K562 (cell line): ENCODE results near the gene ECE2. TPM values are rescaled to one million over a fixed set of nuclear protein-coding genes. Genes with fewer than 3 reads are reported as not detected.
A peak's percentile ranks its signal among the peaks of the same experiment; 100 is the strongest.

Source experiments
- ATAC-seq: fragments of 200-7000 bp; cut with Tn5 transposase; 3 replicates; pipeline ENCODE4 v1.9.1; 2020; ENCODE audit warnings: moderate library complexity
- BruUV-seq: library from RNA; stranded (reverse); fragments of 400-500 nt; replicated peaks from 2 replicates; lab custom pipeline; 2021; lab: Mats Ljungman, UMichigan
- CTCF ChIA-PET: fragments of 300-600 bp; formaldehyde crosslinking; extraction: SDS; loops from one replicate; lab custom pipeline; 2021; ENCODE audit warnings: low intra/inter-chr PET ratio; lab: Yijun Ruan, JAX
- POLR2A ChIA-PET: fragments of 300-600, 350-650 bp; sonication (Branson Sonifier 250); formaldehyde crosslinking; extraction: SDS; loops from one replicate; lab custom pipeline; 2021; ENCODE audit warnings: antibody characterized with exemption, inconsistent platforms; lab: Yijun Ruan, JAX
- DNase-seq, 4 experiments: peaks; one replicate each; pipeline versions ENCODE4 v3.0.0 to v3.0.0-alpha.2; 2011 to 2018; ENCODE audit warnings: low spot score in 3 of 4, mixed read lengths in 3 of 4; ENCODE audit errors: extremely low read depth in 1 of 4
- FAIRE-seq: peaks from 2 replicates; lab custom pipeline; 2011; peaks lifted over from hg19 to GRCh38; lab: Jason Lieb, UNC
- H2AFZ ChIP-seq: 2 replicates; pipeline ENCODE4 v1.6.0; 2011; ENCODE audit warnings: low read depth, low read length, control low read depth, inconsistent platforms
- H3K27ac ChIP-seq: fragments of 200-600 bp; 3 replicates; pipeline ENCODE4 v1.8.0; 2011; ENCODE audit warnings: low read depth, mild to moderate bottlenecking, control low read depth, inconsistent platforms, low read length, moderate library complexity, mixed read lengths; ENCODE audit errors: extremely low read depth
- H3K27me3 ChIP-seq, 2 experiments: fragments of 300-600 bp in 1 of 2; 2 replicates in 1 of 2; 3 replicates in 1 of 2; pipeline versions ENCODE4 v1.6.0 to v1.8.0; 2011; ENCODE audit warnings: inconsistent platforms in 2 of 2, low read length in 2 of 2, mild to moderate bottlenecking in 1 of 2, mixed read lengths in 1 of 2, moderate library complexity in 1 of 2; ENCODE audit not compliant: control insufficient read depth in 2 of 2, insufficient read depth in 2 of 2
- H3K36me3 ChIP-seq: fragments of 300-600 bp; 3 replicates; pipeline ENCODE4 v1.8.0; 2011; ENCODE audit warnings: mild to moderate bottlenecking, low read length, inconsistent platforms; ENCODE audit not compliant: control insufficient read depth, insufficient read depth
- H3K4me1 ChIP-seq, 2 experiments: fragments of 200-600 bp in 1 of 2; replicated peaks in 1 of 2; 2 replicates in 1 of 2; 3 replicates in 1 of 2; pipeline versions ENCODE4 v1.5.1 to v1.8.0; 2011; ENCODE audit warnings: inconsistent platforms in 2 of 2, low read length in 2 of 2, mild to moderate bottlenecking in 1 of 2, mixed read lengths in 1 of 2, moderate library complexity in 1 of 2; ENCODE audit not compliant: control insufficient read depth in 2 of 2, insufficient read depth in 2 of 2
- H3K4me2 ChIP-seq: 2 replicates; pipeline ENCODE4 v1.6.1; 2011; ENCODE audit warnings: low read length, control low read depth, inconsistent platforms, mixed read lengths; ENCODE audit not compliant: insufficient read depth
- H3K4me3 ChIP-seq: fragments of 200-600 bp; sonication (generic), shearing (Covaris generic); 2 replicates; pipeline ENCODE4 v1.5.1; 2016; ENCODE audit warnings: control low read depth, inconsistent platforms
- H3K79me2 ChIP-seq: fragments of 200-600 bp; 3 replicates; pipeline ENCODE4 v1.8.0; 2011; ENCODE audit warnings: low read length, inconsistent platforms; ENCODE audit not compliant: control insufficient read depth, insufficient read depth
- H3K9ac ChIP-seq, 2 experiments: 2 replicates each; pipeline versions ENCODE4 v1.6.0 to v1.6.1; 2011; ENCODE audit warnings: low read depth in 2 of 2, low read length in 2 of 2, control low read depth in 1 of 2, inconsistent platforms in 1 of 2, mild to moderate bottlenecking in 1 of 2, mixed read lengths in 1 of 2; ENCODE audit not compliant: insufficient read depth in 1 of 2
- H3K9me1 ChIP-seq: one replicate; pipeline ENCODE4 v1.6.0; 2011; ENCODE audit warnings: inconsistent platforms, mild to moderate bottlenecking, low read length, moderate library complexity; ENCODE audit not compliant: control insufficient read depth, insufficient read depth
- H3K9me3 ChIP-seq: replicated peaks from 2 replicates; pipeline ENCODE4 v1.5.1; 2011; ENCODE audit warnings: low read depth, low read length, inconsistent platforms; ENCODE audit not compliant: control insufficient read depth, insufficient read depth
- H4K20me1 ChIP-seq: replicated peaks from 2 replicates; pipeline ENCODE4 v1.6.1; 2011; ENCODE audit warnings: low read length, inconsistent platforms, mixed read lengths; ENCODE audit not compliant: control insufficient read depth, insufficient read depth
- CBFA2T2 ChIP-seq: fragments of 450-650 bp; conservative IDR thresholded peaks from 2 replicates; pipeline ENCODE4 v1.6.1; 2017; ENCODE audit warnings: mild to moderate bottlenecking
- FIP1L1 ChIP-seq: fragments of 200-400 bp; formaldehyde crosslinking; IDR thresholded peaks from 2 replicates; pipeline ENCODE4 v1.6.1; 2018; ENCODE audit warnings: mild to moderate bottlenecking, low read depth, low read length; ENCODE audit not compliant: poor library complexity, severe bottlenecking
- GABPB2 ChIP-seq: fragments of 250-450 bp; sonication (Bioruptor Pico); conservative IDR thresholded peaks from 2 replicates; pipeline ENCODE4 v1.5.1; 2021; ENCODE audit warnings: mild to moderate bottlenecking
- PHF21A ChIP-seq: fragments of 450-650 bp; IDR thresholded peaks from 2 replicates; pipeline ENCODE4 v1.6.1; 2017; ENCODE audit warnings: low read depth, borderline replicate concordance
- POU5F1 ChIP-seq: fragments of 150-350 bp; IDR thresholded peaks from 2 replicates; pipeline ENCODE4 v1.6.1; 2014; ENCODE audit warnings: borderline replicate concordance, low read length, low read depth, mild to moderate bottlenecking; ENCODE audit not compliant: partially characterized antibody
- RBFOX2 ChIP-seq: fragments of 200-400 bp; formaldehyde crosslinking; IDR thresholded peaks from 2 replicates; pipeline ENCODE4 v1.6.1; 2017; ENCODE audit warnings: low read depth, mild to moderate bottlenecking, low read length, moderate library complexity
- SMARCE1 ChIP-seq: fragments of 450-650 bp; IDR thresholded peaks from 2 replicates; pipeline ENCODE4 v1.7.1; 2016; ENCODE audit warnings: mild to moderate bottlenecking
- TBL1XR1 ChIP-seq, 2 experiments: IDR thresholded peaks; 2 replicates each; pipeline ENCODE4 v1.6.1; 2012; ENCODE audit warnings: improper control_type of control experiment in 2 of 2, low read length in 2 of 2, mild to moderate bottlenecking in 1 of 2
- TGIF2 ChIP-seq: sonication (generic); formaldehyde crosslinking; IDR thresholded peaks from 2 replicates; pipeline ENCODE4 v1.8.1; 2022; ENCODE audit warnings: mild to moderate bottlenecking, missing genetic modification reagents, moderate library complexity
- WGBS: fragments of 100-300 bp; shearing (Covaris generic); methylation state at CpG from one replicate; pipeline ENCODE4 v1.1.6; 2016; ENCODE audit warnings: low coverage, mixed read lengths; ENCODE audit not compliant: insufficient coverage; ENCODE audit errors: missing lambda C conversion rate; 5-methylcytosine and 5-hydroxymethylcytosine counted together
- in situ Hi-C: fragments of 300-500 bp; cut with MboI; formaldehyde crosslinking; loops from 4 replicates; pipeline ENCODE4 v1.15.0; 2018; ENCODE audit warnings: inconsistent platforms, mixed read lengths
- intact Hi-C: fragments of 100-400 bp; cut with micrococcal nuclease; formaldehyde crosslinking; loops from 2 replicates; pipeline ENCODE4 v1.14.2; 2022
- polyA plus RNA-seq, 8 experiments: library from polyadenylated mRNA; depleted of rRNA in 4 of 8; stranded (reverse) in 5 of 8; unstranded in 3 of 8; fragments of >200 nt; fragmentation: Nextera tagmentation in 2 of 8; fragmentation: Illumina TruSeq in 1 of 8; extraction: Ambion mirVana in 2 of 8; extraction: Trizol in 1 of 8; gene quantifications; 2 replicates each; pipeline versions ENCODE4 v1.2.1 to v1.2.3, GENCODE V29; 2011 to 2014; ENCODE audit warnings: inconsistent platforms in 1 of 8, missing spikeins in 1 of 8
- total RNA-seq, 7 experiments: library from RNA; depleted of rRNA in 6 of 7; stranded (reverse); fragments of >200 nt in 6 of 7; fragmentation: Illumina TruSeq in 2 of 7; extraction: Trizol in 2 of 7; gene quantifications; 2 replicates each; pipeline versions ENCODE4 v1.2.1 to v1.2.3, GENCODE V29; 2011 to 2021; ENCODE audit warnings: low replicate concordance in 1 of 7
- TF ChIP-seq, protein P1 (sequence below): fragments of 450-650 bp; IDR thresholded peaks from 2 replicates; pipeline ENCODE4 v1.7.0; 2016; ENCODE audit warnings: borderline replicate concordance
- TF ChIP-seq, protein P2 (sequence below): sonication (generic); formaldehyde crosslinking; IDR thresholded peaks from 2 replicates; pipeline ENCODE4 v1.8.1; 2023; ENCODE audit warnings: mild to moderate bottlenecking, missing genetic modification reagents

ECE2 gene
- total and polyA plus RNA-seq, 9 of the 15 experiments (the other 6 are each of a cell fraction or from before 2014, with no cell fraction given), result not detected

DNA sequence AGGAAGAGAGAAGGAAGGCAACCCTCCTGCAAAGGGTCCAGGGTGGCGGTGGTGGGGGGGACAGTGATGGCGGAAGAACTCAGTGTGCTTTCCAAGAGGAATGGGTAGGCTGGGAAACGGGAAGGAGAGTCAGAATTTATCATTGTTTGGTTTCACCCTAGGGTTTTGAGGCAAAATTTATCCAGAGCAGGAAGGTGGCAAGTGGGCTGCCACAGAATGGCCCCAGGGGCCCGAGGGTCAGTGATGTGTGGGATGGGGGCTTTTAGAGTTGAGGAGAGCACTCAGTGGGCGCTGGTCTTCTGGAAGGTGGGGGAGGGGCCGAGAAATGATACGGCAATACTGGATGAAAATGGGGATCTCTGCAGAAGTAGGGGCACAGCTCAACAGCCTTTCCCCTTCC lies 62.2 kb downstream of the ECE2 start:
- POLR2A ChIA-PET, result interaction anchor here (1.4 to 1.9 kb wide), 2 partner anchors 10 to 11 kb away, joined by 7 to 8 read pairs; no protein-coding TSS in a partner anchor
- 70% methylated on average over 7 of the region's 7 CpGs for WGBS
- in situ Hi-C loops, result no loop called here

DNA sequence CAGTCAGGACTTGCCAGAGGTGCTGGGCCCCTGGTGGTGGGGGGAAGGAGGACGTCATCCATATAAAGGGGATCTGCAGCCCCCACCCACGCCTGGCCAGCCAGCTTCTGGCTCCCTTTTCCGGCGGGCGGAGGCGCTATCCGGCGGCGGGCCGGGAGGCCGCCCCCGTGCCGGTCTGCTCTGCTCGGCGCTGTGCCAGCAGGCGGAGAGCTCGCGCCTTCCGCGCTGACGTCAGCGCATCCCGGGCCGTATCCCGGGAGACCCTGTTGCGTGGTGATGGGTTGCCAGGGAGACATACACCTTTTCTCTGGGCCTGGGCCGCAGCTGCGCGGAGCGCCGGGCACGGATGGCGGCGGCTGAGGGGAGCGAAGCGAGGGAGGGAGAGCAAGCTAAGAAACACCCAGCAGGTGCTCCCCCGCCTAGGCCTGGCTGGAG lies 62.7 kb downstream of the ECE2 start:
- TF ChIP-seq TBL1XR1 (IDR thresholded peaks at IDR 0.05; ENCODE audit: low read length in 2 of 2), result no peak
- TF ChIP-seq, protein P1, sequence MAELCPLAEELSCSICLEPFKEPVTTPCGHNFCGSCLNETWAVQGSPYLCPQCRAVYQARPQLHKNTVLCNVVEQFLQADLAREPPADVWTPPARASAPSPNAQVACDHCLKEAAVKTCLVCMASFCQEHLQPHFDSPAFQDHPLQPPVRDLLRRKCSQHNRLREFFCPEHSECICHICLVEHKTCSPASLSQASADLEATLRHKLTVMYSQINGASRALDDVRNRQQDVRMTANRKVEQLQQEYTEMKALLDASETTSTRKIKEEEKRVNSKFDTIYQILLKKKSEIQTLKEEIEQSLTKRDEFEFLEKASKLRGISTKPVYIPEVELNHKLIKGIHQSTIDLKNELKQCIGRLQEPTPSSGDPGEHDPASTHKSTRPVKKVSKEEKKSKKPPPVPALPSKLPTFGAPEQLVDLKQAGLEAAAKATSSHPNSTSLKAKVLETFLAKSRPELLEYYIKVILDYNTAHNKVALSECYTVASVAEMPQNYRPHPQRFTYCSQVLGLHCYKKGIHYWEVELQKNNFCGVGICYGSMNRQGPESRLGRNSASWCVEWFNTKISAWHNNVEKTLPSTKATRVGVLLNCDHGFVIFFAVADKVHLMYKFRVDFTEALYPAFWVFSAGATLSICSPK, result no peak
- no peak for TF ChIP-seq POU5F1
- TF ChIP-seq, protein P2, sequence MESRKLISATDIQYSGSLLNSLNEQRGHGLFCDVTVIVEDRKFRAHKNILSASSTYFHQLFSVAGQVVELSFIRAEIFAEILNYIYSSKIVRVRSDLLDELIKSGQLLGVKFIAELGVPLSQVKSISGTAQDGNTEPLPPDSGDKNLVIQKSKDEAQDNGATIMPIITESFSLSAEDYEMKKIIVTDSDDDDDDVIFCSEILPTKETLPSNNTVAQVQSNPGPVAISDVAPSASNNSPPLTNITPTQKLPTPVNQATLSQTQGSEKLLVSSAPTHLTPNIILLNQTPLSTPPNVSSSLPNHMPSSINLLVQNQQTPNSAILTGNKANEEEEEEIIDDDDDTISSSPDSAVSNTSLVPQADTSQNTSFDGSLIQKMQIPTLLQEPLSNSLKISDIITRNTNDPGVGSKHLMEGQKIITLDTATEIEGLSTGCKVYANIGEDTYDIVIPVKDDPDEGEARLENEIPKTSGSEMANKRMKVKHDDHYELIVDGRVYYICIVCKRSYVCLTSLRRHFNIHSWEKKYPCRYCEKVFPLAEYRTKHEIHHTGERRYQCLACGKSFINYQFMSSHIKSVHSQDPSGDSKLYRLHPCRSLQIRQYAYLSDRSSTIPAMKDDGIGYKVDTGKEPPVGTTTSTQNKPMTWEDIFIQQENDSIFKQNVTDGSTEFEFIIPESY (CRISPR knock-in tag), result peak; percentile 71
- TF ChIP-seq TGIF2, result no peak
- TF ChIP-seq RBFOX2, result 0 out of 2 replicates have a peak, but pooled peaks have one; percentile 37
- no peak for TF ChIP-seq FIP1L1
- in situ Hi-C loops (no loop called here), intact Hi-C loops (no loop called here)
- H3K27ac ChIP-seq, result no peak overlapping the region
- DNase-seq (no peak), ATAC-seq (no peak), FAIRE-seq (no peak)
- no TSS peak for BruUV-seq
- WGBS, result 93% methylated on average over 21 of the region's 37 CpGs
- no peaks in the 10 kb centered on the region for H3K27me3 ChIP-seq
- H3K4me3 ChIP-seq, result no peak overlapping the region
- no peak overlapping the region for H2AFZ ChIP-seq
- no peak overlapping the region for H3K4me2 ChIP-seq
- peak overlapping the region in 1 of 2 experiments; percentile 64; a peak in 2 of 4 replicates for H3K9ac ChIP-seq
- H4K20me1 ChIP-seq, result peaks cover 19% of the 10 kb centered on the region
- peaks cover 16% of the 10 kb centered on the region for H3K79me2 ChIP-seq
- no peaks in the 10 kb centered on the region for H3K9me3 ChIP-seq
- peaks cover 32% of the 10 kb centered on the region for H3K36me3 ChIP-seq
- POLR2A ChIA-PET, result interaction anchor here (1.4 kb wide), 1 partner anchor 10 kb away, joined by 7 read pairs; no protein-coding TSS in a partner anchor
- CTCF ChIA-PET, result no interaction called here
- peaks cover 11% of the 10 kb centered on the region for H3K9me1 ChIP-seq
- H3K4me1 ChIP-seq, result peaks cover 32 to 56% of the 10 kb centered on the region in 2 experiments

More for the DNA sequence above, 62.2 kb downstream of the ECE2 start:
- CTCF ChIA-PET, result interaction anchor here (0.6 kb wide), 1 partner anchor 11 kb away, joined by 3 read pairs; no protein-coding TSS in a partner anchor
- DNase-seq (no peak), ATAC-seq (no peak), FAIRE-seq (no peak)
- H3K4me2 ChIP-seq, result no peak overlapping the region
- no peaks in the 10 kb centered on the region for H3K27me3 ChIP-seq
- H3K4me1 ChIP-seq, result peaks cover 37 to 57% of the 10 kb centered on the region in 2 experiments
- intact Hi-C loops, result no loop called here
- H2AFZ ChIP-seq, result no peak overlapping the region
- peaks cover 16% of the 10 kb centered on the region for H3K79me2 ChIP-seq
- peaks cover 11% of the 10 kb centered on the region for H3K9me1 ChIP-seq
- TF ChIP-seq GABPB2 (CRISPR knock-in tag) (no peak), CBFA2T2 (no peak), TGIF2 (no peak), PHF21A (no peak), SMARCE1 (no peak)
- peaks cover 36% of the 10 kb centered on the region for H3K36me3 ChIP-seq
- H3K27ac ChIP-seq, result no peak overlapping the region
- H3K9ac ChIP-seq, result peak overlapping the region in 1 of 2 experiments; percentile 47; a peak in 1 of 4 replicates
- no peak overlapping the region for H3K4me3 ChIP-seq
- no TSS peak for BruUV-seq
- peaks cover 24% of the 10 kb centered on the region for H4K20me1 ChIP-seq
- no peaks in the 10 kb centered on the region for H3K9me3 ChIP-seq
